Stimulated activated CD4-positive, alpha-beta T cell treated with anti-CD3 and anti-CD28 coated beads, Interleukin-1b, Interleukin-23, amount 100 ng/mL, for 24 hours (primary cell): ENCODE data around the gene MOB3C.

ENCODE experiments used
- DNase-seq, 4 experiments: peaks; one replicate each; pipeline ENCODE4 v3.0.0-alpha.2; 2020; ENCODE audit warnings: low read depth in 4 of 4, low spot score in 1 of 4

MOB3C gene

DNA sequence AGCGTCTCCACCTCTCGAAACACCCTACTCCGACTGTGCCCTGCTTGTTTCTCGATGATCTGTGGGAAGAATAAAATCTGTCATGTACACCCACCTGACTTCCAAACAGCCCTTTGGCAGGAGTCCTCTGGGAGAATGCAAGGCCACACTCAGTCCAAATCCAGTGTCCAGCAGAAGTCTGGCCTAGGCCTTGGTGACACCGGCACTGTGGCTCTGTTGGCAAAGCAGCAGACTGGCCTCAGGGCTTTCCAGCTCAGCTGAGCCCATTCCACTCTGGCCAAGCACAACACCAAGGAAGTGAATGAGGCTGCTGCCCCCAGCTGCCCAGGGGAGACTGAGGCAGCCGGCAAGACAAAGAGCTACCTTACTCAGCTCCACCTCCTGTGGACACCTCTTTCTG is 40.0 kb downstream of the MOB3C start:
- DNase-seq: no peak

DNA sequence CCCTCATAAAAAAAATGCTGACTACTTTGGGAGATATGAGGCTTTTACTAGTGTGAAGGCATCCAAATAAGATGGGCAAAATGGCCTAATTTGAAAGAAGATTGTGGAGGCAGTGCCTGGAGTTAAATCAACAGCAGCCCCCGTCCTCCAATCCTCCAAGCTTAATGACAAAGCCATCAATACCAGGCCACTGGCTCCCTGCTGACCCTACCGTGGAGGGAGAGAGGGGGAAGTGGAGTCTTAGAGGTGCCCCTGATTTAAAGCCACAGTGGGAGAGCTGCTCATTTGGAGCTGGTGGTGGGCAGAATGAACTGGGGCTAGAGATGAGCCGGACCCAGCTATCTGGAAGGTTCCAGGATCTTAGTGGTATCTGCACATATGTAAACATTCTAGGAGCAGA is 40.8 kb downstream of the MOB3C start:
- DNase-seq: no peak

DNA sequence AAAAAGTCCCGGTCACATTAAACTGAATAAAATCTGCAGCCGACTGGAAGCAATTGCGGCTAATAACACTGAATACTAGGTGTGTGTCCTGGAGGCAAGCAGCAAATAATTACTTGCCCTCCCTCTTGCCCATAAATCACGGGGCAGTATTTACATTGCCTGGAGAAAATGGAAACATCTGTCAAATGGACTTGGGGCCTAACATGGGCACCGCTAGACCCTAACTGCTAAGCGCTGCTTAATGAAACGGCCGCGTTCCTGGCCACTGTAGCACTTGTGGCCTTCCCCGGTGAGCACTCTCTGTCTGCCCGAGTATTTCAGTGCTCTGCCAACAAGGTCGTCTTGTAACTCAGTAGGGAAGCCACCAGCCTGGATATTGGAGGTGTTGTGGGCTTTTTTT is 41.3 kb downstream of the MOB3C start:
- no peak for DNase-seq

DNA sequence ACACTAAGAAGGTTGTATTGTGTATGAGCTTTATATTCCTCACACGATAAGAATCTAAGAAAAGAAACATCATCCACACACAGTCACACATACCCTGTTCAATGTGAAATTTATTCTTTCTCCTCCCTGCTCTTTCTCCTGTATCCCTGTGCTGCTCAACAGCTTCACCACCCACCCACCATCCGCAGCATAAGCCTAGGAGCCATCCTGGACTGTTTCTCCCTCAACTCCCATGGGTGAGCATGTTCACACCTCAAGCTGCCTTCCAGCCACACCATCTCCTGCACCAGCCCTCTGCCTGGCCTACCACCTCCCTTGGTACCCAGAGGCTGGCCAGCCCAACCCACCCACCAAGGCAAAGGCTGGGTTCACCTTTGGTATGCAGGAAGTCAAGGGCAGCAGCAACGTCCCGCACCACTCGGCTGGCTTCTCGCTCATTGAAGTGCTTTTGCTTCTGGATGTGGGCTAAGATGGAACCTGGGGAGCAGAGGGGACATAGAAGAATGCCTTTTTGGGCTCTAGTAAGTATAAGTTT is 44.9 kb downstream of the MOB3C start:
- DNase-seq: no peak

DNA sequence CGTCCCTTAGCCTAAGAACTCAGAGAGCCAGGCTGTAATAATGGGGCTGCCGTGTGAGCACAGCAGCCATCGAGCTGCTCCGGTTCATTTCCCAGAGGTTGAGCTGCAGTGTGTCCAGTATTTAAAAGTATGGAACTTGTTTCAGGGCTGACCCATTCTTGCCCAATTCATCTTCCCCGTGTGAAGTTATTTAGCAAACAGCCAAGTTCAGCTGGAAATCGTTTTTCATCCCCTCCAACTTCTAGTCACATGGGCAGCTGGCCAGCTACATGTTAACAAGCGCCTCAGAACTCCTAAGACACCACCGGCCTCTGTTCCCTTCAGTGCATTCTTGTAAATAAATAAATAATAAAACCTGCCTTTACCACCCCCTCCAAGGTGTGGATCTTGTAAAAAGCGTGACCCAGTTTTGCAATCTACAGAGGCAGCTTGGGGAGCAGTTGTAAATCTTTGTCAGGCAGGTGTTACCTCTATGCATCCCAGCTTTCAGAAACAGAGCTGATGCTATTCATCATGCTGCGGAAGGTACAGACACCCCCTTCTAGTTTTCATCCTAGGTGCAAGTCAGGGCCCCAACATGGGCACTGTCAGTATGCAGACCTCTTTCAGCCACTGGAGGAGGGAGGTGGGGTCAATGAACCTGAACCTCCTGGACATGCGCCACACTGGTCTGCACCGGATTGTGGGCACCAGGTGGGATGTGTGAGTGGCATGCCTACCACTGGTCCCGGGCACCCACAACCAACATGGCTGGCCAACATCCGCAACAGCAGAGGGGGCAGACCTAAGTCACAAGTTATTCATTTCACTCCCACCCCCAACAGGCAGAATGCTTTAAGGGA is 46.5 kb downstream of the MOB3C start:
- no peak for DNase-seq

DNA sequence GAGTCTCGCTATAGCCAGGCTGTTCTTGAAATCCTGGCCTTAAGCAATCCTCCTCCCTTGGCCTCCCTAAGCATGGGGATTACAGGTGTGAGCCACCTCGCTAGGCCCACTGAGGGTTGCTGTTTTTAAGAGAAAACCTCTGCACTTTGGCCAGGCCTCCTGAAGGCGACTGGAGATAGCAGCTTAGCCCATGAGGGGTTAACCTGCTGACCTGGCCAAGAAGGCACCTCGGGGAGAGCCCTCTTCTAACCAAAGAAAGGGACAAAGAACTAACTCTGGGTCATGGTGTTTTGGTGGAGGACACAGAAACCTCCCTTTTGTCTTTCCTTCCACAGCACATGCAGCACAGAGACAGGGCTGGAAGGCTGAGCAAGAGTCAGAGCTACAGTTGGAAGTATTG is 47.5 kb downstream of the MOB3C start:
- no peak for DNase-seq

DNA sequence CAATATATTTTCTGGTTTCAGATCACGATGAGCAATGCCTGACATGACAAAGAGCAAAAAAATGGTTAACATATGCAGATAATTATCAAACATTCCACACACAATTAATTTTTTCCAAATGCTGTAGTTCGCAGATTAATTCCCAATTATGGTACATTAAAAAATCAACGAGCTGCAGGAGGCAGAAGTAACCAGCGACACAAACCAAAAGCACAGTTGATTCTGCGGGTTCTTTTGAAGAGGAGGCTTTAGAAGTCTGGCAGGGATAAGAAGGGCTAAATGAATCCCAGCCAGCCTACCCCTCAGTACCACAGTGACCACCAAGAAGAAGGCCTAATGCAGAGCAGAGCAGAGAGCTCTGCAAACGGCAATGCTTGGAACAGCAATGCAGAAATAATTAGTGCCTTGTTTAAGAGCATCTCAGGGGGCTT is 48.1 kb downstream of the MOB3C start:
- no peak for DNase-seq

DNA sequence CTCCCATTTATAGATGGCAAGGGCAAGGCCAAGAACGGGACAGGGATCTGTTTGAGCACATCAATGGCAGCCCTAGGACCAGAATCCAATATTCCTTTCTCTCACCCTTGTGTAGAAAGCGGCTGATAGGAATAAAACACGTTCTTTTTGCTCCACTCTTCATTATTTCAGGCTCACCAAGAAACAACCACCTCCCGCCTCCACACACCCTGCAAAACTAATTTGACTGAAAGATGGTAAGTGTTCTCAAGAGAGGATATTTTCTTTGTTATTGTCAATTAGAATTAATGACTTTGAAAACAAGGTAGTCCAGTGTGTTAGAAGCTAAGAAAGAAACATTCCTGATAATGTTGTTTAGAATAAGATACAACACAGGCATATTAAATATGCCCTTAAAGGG is 53.3 kb downstream of the MOB3C start:
- no peak for DNase-seq

DNA sequence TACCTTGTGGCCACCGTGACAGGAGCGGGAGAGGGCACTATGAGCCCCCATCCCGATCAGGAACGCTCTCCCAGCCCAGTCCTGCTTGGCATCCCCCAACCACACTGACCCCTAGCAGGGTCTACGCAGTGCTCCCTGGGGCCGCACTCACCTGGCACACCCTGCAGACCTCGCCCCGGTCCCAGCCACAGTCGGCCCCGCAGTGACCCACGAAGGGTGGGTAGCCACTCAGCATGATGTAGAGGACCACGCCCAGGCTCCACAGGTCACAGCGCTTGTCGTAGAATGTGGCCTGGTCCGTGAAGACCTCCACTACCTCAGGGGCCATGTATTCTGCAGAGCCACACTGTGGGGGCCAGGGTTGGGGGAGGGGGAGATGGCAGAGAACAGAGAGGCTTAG is 54.1 kb downstream of the MOB3C start:
- no peak for DNase-seq

DNA sequence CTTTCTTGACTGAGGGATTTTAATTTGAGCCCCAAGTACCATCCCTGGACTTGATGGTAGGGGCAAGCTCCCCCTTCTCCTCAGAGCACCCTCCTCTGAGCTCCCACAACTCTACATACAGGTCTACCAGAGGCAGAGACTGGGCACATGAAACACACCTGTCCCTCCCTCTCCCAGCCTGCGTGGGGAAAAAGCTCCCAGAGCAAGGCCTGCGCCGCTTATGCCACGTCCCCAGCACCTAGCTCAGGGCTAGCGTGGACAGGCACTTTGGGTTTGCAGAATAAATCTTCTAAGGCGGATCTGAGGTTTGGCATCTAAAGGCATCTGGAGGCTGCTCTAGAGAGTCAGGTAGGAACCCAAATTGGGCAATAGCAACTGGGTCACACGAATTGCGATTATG is 57.6 kb downstream of the MOB3C start:
- DNase-seq: no peak

DNA sequence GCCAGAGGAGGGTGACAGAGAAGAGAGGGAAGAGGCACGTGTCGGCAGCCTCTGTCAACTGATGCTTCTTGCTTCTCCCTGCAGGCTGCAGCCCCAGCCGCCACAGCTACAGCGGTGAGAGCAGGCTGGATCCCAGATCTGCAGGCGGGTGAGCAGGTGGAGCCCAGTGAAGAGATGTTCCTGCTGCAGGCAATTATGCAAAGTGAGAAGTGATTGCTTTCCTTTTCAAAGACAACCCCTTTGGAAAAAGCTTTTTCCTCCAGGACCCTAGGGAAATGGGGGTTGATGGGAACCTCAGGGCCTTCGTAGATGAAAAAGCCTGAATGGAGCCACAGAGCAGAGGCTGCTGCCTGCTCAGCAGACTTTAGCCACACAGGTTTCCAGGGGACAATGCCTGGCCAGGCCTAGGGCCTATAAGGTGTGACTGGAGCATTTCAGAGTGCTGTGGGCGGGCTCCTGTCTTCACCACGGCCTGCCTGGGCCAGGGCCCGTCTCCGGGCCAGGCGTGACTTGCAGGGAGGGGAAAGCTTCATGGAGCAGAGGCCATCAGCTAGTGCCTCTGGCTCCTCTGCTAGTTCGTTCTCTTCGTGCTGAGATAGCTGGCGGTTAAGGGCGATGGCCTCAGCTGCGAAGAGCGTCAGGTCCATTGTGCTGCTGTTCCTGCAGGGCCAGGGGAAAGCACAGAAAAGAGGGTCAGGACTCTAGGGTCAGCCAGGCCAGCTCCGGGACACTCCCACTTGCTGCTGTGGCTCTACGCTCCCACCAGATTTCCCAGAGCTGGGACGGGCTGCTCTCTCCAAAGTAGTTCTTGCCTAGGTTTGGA is 58.3 kb downstream of the MOB3C start:
- DNase-seq: no peak
